Endodermal cell (in vitro differentiated cells): Measurements from ENCODE around the gene RANBP10. TPM values are rescaled to one million over a fixed set of nuclear protein-coding genes. Genes with fewer than 3 reads are reported as not detected.
A peak's percentile ranks its signal among the peaks of the same experiment; 100 is the strongest.

Experiments
- DNase-seq: peaks from one replicate; pipeline ENCODE4 v3.0.0-alpha.2; 2017
- H3K27ac ChIP-seq: 2 replicates; pipeline ENCODE4 v1.5.1; 2013; ENCODE audit warnings: mild to moderate bottlenecking, low read depth, low read length, moderate library complexity
- H3K27me3 ChIP-seq: 2 replicates; pipeline ENCODE4 v1.6.1; 2013; ENCODE audit warnings: mild to moderate bottlenecking, low read length, moderate library complexity; ENCODE audit not compliant: insufficient read depth, control insufficient read depth, poor library complexity, severe bottlenecking
- H3K36me3 ChIP-seq: 2 replicates; pipeline ENCODE4 v1.7.0; 2013; ENCODE audit warnings: mild to moderate bottlenecking, low read length, moderate library complexity; ENCODE audit not compliant: control insufficient read depth, insufficient read depth
- H3K4me1 ChIP-seq: one replicate; pipeline ENCODE4 v1.7.0; 2013; ENCODE audit warnings: low read length; ENCODE audit not compliant: control insufficient read depth, insufficient read depth
- H3K4me3 ChIP-seq: 2 replicates; pipeline ENCODE4 v1.5.1; 2013; ENCODE audit warnings: mild to moderate bottlenecking, low read length, moderate library complexity
- H3K9ac ChIP-seq: 2 replicates; pipeline ENCODE4 v1.6.1; 2013; ENCODE audit warnings: mild to moderate bottlenecking, low read length, moderate library complexity; ENCODE audit not compliant: poor library complexity, severe bottlenecking; ENCODE audit errors: extremely low read depth
- H3K9me3 ChIP-seq: 2 replicates; pipeline ENCODE4 v1.6.1; 2013; ENCODE audit warnings: mild to moderate bottlenecking, low read length, moderate library complexity; ENCODE audit not compliant: control insufficient read depth
- H3K27ac Mint-ChIP-seq: 2 replicates; pipeline ENCODE4 v1.8.0; 2020; ENCODE audit warnings: mixed read lengths
- H3K27me3 Mint-ChIP-seq: 2 replicates; pipeline ENCODE4 v1.8.0; 2021; ENCODE audit warnings: mild to moderate bottlenecking, mixed read lengths; ENCODE audit not compliant: insufficient read depth
- H3K36me3 Mint-ChIP-seq: 2 replicates; pipeline ENCODE4 v1.8.0; 2020; ENCODE audit warnings: low read depth, mixed read lengths
- H3K4me1 Mint-ChIP-seq: 2 replicates; pipeline ENCODE4 v1.8.0; 2020; ENCODE audit warnings: mixed read lengths
- H3K4me3 Mint-ChIP-seq: 2 replicates; pipeline ENCODE4 v1.8.0; 2020; ENCODE audit warnings: mild to moderate bottlenecking, moderate library complexity, mixed read lengths
- H3K9me3 Mint-ChIP-seq: 2 replicates; pipeline ENCODE4 v1.8.0; 2020; ENCODE audit warnings: mild to moderate bottlenecking, mixed read lengths
- WGBS, 2 experiments: methylation state at CpG; one replicate each; pipeline versions ENCODE4 v1.1.5 to v1.1.7; 2013; ENCODE audit warnings: missing lambda C conversion rate in 2 of 2, mixed read lengths in 1 of 2; ENCODE audit not compliant: insufficient coverage in 1 of 2, insufficient read length in 1 of 2; 5-methylcytosine and 5-hydroxymethylcytosine counted together
- total RNA-seq, 2 donors: library from RNA; stranded (reverse); fragmentation: NEBNext Ultra II Directional in 1 of 2; extraction: Animal tissue kit (Norgen Biotek cat#: 25700) in 1 of 2; gene quantifications; 2 replicates in 1 of 2; 3 replicates in 1 of 2; pipeline ENCODE4 v1.2.1, GENCODE V29; 2021
- TF ChIP-seq, protein P1 (sequence below): fragments of 200-600 bp; sonication (generic); conservative IDR thresholded peaks from 2 replicates; pipeline ENCODE4 v1.5.0; 2021; ENCODE audit warnings: antibody characterized with exemption, mild to moderate bottlenecking

The RANBP10 gene
- total RNA-seq, 2 donors from 2014 or later, result 19.2 to 22.5 TPM

DNA sequence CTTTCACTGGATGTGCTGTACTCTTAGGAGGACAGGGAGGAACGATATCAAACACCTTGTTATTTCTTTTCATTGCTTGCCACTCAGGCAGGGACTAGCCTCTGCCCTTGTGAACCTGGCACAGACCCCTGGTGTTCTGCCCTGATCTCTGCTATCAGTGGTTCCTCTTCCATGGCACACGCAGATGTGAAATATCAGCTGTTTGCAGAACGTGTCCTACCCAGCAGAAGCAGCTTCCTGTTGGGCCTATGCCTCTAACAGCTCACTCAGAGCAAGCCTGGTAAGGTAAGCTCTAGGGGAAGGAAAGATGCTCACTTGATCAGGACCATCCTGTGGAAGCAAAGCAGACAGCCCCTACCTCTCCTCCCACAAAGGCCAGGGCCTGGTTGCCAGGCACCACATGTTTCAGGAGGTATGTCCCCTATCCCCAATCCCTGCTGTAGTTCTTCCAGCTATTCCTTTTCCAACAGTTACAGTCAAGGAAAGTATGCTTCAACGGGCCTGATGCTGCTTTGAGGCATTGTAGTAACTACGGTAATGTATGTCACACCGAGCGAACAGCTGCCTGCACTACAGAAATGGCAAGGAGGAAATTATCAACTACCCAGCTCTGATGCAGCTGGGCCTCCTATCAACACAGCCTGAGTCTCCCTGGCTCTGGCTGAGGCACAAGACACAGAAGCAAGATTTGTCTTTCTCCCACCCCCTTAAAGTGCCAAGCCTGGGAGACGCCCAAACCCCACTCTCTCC lies 46.0 kb downstream of the RANBP10 start:
- TF ChIP-seq, protein P1, sequence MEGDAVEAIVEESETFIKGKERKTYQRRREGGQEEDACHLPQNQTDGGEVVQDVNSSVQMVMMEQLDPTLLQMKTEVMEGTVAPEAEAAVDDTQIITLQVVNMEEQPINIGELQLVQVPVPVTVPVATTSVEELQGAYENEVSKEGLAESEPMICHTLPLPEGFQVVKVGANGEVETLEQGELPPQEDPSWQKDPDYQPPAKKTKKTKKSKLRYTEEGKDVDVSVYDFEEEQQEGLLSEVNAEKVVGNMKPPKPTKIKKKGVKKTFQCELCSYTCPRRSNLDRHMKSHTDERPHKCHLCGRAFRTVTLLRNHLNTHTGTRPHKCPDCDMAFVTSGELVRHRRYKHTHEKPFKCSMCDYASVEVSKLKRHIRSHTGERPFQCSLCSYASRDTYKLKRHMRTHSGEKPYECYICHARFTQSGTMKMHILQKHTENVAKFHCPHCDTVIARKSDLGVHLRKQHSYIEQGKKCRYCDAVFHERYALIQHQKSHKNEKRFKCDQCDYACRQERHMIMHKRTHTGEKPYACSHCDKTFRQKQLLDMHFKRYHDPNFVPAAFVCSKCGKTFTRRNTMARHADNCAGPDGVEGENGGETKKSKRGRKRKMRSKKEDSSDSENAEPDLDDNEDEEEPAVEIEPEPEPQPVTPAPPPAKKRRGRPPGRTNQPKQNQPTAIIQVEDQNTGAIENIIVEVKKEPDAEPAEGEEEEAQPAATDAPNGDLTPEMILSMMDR, result no peak
- Histone ChIP-seq H3K4me3 (no peak overlapping the region), H3K4me1 (no peaks in the 10 kb centered on the region), H3K9ac (no peak overlapping the region), H3K9me3 (no peaks in the 10 kb centered on the region), H3K27me3 (no peaks in the 10 kb centered on the region), H3K27ac (no peak overlapping the region), H3K36me3 (no peaks in the 10 kb centered on the region)
- no peak for DNase-seq
- Mint-ChIP-seq H3K27ac (no peak overlapping the region), H3K36me3 (peaks cover 7% of the 10 kb centered on the region), H3K4me3 (no peak overlapping the region), H3K27me3 (no peaks in the 10 kb centered on the region), H3K9me3 (no peaks in the 10 kb centered on the region), H3K4me1 (no peaks in the 10 kb centered on the region)
- WGBS, 2 experiments, result 95% methylated on average over 5 to 8 of the region's 8 CpGs

DNA sequence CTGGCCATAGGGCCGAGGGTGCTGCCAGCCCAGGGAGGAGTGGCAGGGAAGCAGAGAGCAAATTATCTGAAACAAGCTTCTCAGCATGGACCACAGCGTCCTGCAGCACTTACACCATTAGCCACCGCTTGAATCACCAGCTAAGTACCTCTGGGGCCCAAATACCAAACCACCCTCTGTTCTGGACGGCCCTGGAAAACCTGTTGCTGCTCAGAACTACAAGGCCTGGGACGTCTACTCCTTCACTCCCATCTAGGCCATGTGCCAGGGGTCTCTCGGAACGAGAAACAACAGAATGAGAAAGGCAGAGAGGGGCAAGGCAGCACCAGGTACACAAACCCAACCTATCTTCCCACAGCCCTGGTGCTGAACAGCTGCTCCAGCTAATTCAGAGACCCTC lies 47.4 kb downstream of the RANBP10 start:
- no peak overlapping the region for H3K4me3 ChIP-seq
- DNase-seq, result no peak
- H3K9me3 ChIP-seq, result no peaks in the 10 kb centered on the region
- Mint-ChIP-seq H3K4me1 (no peaks in the 10 kb centered on the region), H3K27ac (no peak overlapping the region), H3K27me3 (no peaks in the 10 kb centered on the region), H3K36me3 (peaks cover 6% of the 10 kb centered on the region), H3K9me3 (no peaks in the 10 kb centered on the region), H3K4me3 (no peak overlapping the region)
- H3K9ac ChIP-seq, result no peak overlapping the region
- H3K27me3 ChIP-seq, result no peaks in the 10 kb centered on the region
- TF ChIP-seq, protein P1, result no peak
- H3K36me3 ChIP-seq, result no peaks in the 10 kb centered on the region
- H3K4me1 ChIP-seq, result no peaks in the 10 kb centered on the region
- H3K27ac ChIP-seq, result no peak overlapping the region
- 92 to 100% methylated on average over 3 to 7 of the region's 7 CpGs for WGBS, 2 experiments

DNA sequence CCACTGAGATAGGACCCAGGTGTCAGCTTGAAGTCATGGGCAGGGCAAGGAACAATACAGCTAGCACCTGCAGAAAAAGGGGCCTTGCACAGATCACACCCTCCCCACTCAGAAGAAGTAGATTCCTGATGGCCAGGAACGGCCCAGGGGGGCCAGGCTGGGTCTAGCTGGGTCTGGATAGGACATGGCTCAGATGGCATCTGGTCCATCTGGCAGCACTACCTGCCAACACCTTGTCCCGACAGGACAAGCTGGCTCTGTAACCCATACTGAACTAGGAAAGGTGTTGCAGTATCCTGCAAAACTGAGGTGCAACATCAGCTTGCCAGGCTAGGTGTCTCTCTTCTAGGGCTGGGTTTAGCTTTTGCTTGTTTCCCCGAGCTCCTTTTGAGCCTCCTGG lies 48.4 kb downstream of the RANBP10 start:
- TF ChIP-seq, protein P1, result no peak
- H3K27ac ChIP-seq, result no peak overlapping the region
- Mint-ChIP-seq H3K27me3 (no peaks in the 10 kb centered on the region), H3K4me3 (no peak overlapping the region), H3K36me3 (peaks cover 11% of the 10 kb centered on the region), H3K9me3 (no peaks in the 10 kb centered on the region), H3K27ac (peak overlapping the region; percentile 39), H3K4me1 (peaks cover 3% of the 10 kb centered on the region)
- WGBS, 2 experiments, result 94 to 97% methylated on average over 2 to 3 of the region's 3 CpGs
- no peaks in the 10 kb centered on the region for H3K27me3 ChIP-seq
- no peak overlapping the region for H3K9ac ChIP-seq
- H3K36me3 ChIP-seq, result no peaks in the 10 kb centered on the region
- no peak for DNase-seq
- H3K9me3 ChIP-seq, result no peaks in the 10 kb centered on the region
- H3K4me3 ChIP-seq, result no peak overlapping the region
- no peaks in the 10 kb centered on the region for H3K4me1 ChIP-seq
